HCT116 (cell line): Measurements from ENCODE around the gene ACMSD. TPM values are rescaled to one million over a fixed set of nuclear protein-coding genes. Genes with fewer than 3 reads are reported as not detected.

Source experiments
- ATAC-seq: fragments of 200-7000 bp; cut with Tn5 transposase; 2 replicates; pipeline ENCODE4 v1.9.1; 2020; ENCODE audit warnings: mild to moderate bottlenecking, moderate library complexity
- BruUV-seq: library from RNA; stranded (reverse); fragments of 400-500 nt; replicated peaks from 2 replicates; lab custom pipeline; 2021; lab: Mats Ljungman, UMichigan
- CTCF ChIA-PET: fragments of 300-600 bp; sonication (Branson Sonifier 250); formaldehyde crosslinking; loops from one replicate; lab custom pipeline; 2021; ENCODE audit warnings: antibody characterized with exemption; lab: Charles Lee
- POLR2A ChIA-PET: fragments of 300-600, 350-600 bp; sonication (Branson Sonifier 250); formaldehyde crosslinking; loops from one replicate; lab custom pipeline; 2021; ENCODE audit warnings: antibody characterized with exemption; lab: Charles Lee
- RAD21 ChIA-PET, 2 experiments: fragments of 300-600 bp; sonication (Branson Sonifier 250); formaldehyde crosslinking; loops; one replicate each; lab custom pipeline; 2023; ENCODE audit warnings: low total read pairs in 2 of 2; ENCODE audit not compliant: uncharacterized antibody in 2 of 2, unreplicated experiment in 2 of 2, low non-redundant PET in 1 of 2; lab: Charles Lee
- DNase-seq: peaks from one replicate; pipeline ENCODE4 v3.0.0-alpha.2; 2010; ENCODE audit warnings: low read depth, low spot score
- H2AFZ ChIP-seq: fragments of 200-600 bp; shearing (Covaris generic), sonication (generic); 2 replicates; pipeline ENCODE4 v1.6.1; 2017; ENCODE audit warnings: low read depth, mixed run types, mixed read lengths, antibody characterized with exemption, low read length; ENCODE audit not compliant: poor library complexity, severe bottlenecking
- H3K27ac ChIP-seq: 2 replicates; pipeline ENCODE4 v1.5.1; 2012; ENCODE audit warnings: low read depth, low read length
- H3K27me3 ChIP-seq: fragments of 200-600 bp; sonication (generic); 2 replicates; pipeline ENCODE4 v1.6.1; 2016; ENCODE audit warnings: mixed run types, low read length, mixed read lengths; ENCODE audit not compliant: insufficient read depth
- H3K36me3 ChIP-seq, 2 experiments: fragments of 200-500 bp in 1 of 2; fragments of 200-600 bp in 1 of 2; sonication (Bioruptor generic) in 1 of 2; sonication (generic) in 1 of 2; 2 replicates each; pipeline versions ENCODE4 v1.5.1 to v1.6.1; 2014 to 2016; ENCODE audit warnings: low read length in 2 of 2, inconsistent platforms in 1 of 2, mixed read lengths in 1 of 2, mixed run types in 1 of 2; ENCODE audit not compliant: insufficient read depth in 2 of 2, control insufficient read depth in 1 of 2
- H3K4me1 ChIP-seq, 2 experiments: fragments of 200-600 bp in 1 of 2; sonication (generic) in 1 of 2; 2 replicates each; pipeline versions ENCODE4 v1.5.1 to v1.6.1; 2012 to 2017; ENCODE audit warnings: low read length in 2 of 2, inconsistent platforms in 1 of 2, mild to moderate bottlenecking in 1 of 2, mixed read lengths in 1 of 2, mixed run types in 1 of 2, moderate library complexity in 1 of 2; ENCODE audit not compliant: insufficient read depth in 2 of 2, control insufficient read depth in 1 of 2
- H3K4me2 ChIP-seq: fragments of 200-600 bp; sonication (generic); 2 replicates; pipeline ENCODE4 v1.6.1; 2017; ENCODE audit warnings: mixed run types, low read length, mixed read lengths
- H3K4me3 ChIP-seq, 2 experiments: fragments of 200-600 bp in 1 of 2; sonication (generic) in 1 of 2; replicated peaks in 1 of 2; 2 replicates each; pipeline ENCODE4 v1.5.1; 2011 to 2016; ENCODE audit warnings: low read length in 2 of 2, control low read depth in 1 of 2, low read depth in 1 of 2, mild to moderate bottlenecking in 1 of 2, mixed read lengths in 1 of 2, mixed run types in 1 of 2
- H3K79me2 ChIP-seq: fragments of 200-600 bp; sonication (generic); 2 replicates; pipeline ENCODE4 v1.6.1; 2017; ENCODE audit warnings: mild to moderate bottlenecking, mixed run types, low read length, moderate library complexity, mixed read lengths; ENCODE audit not compliant: insufficient read depth
- H3K9ac ChIP-seq: fragments of 200-600 bp; sonication (generic); 2 replicates; pipeline ENCODE4 v1.6.1; 2016; ENCODE audit warnings: low read length, mixed read lengths
- H3K9me2 ChIP-seq: fragments of 200-600 bp; sonication (generic), shearing (Covaris generic); 2 replicates; pipeline ENCODE4 v1.6.1; 2017; ENCODE audit warnings: mixed run types, mild to moderate bottlenecking, moderate library complexity; ENCODE audit not compliant: insufficient read depth
- H3K9me3 ChIP-seq, 2 experiments: fragments of 200-500 bp in 1 of 2; fragments of 200-600 bp in 1 of 2; sonication (Bioruptor generic) in 1 of 2; sonication (generic) in 1 of 2; 2 replicates each; pipeline ENCODE4 v1.6.1; 2014 to 2017; ENCODE audit warnings: low read length in 2 of 2, mixed read lengths in 2 of 2, inconsistent platforms in 1 of 2, low read depth in 1 of 2, mild to moderate bottlenecking in 1 of 2, mixed run types in 1 of 2, moderate library complexity in 1 of 2; ENCODE audit not compliant: control insufficient read depth in 1 of 2, insufficient read depth in 1 of 2
- H4K20me1 ChIP-seq: fragments of 200-600 bp; sonication (generic), shearing (Covaris generic); 2 replicates; pipeline ENCODE4 v1.6.1; 2017; ENCODE audit warnings: mixed run types, mild to moderate bottlenecking, moderate library complexity; ENCODE audit not compliant: insufficient read depth
- CBX3 ChIP-seq: IDR thresholded peaks from 2 replicates; pipeline ENCODE4 v1.6.1; 2012; ENCODE audit warnings: low read depth
- CEBPB ChIP-seq: IDR thresholded peaks from 2 replicates; pipeline ENCODE4 v1.6.1; 2012; ENCODE audit warnings: low read depth
- EGR1 ChIP-seq: IDR thresholded peaks from 2 replicates; pipeline ENCODE4 v1.6.1; 2012; ENCODE audit warnings: low read depth
- EZH2 ChIP-seq: fragments of 200-600 bp; sonication (generic); IDR thresholded peaks from 2 replicates; pipeline ENCODE4 v1.6.1; 2017; ENCODE audit warnings: antibody characterized with exemption, mixed run types
- EZH2phosphoT487 ChIP-seq: fragments of 200-600 bp; IDR thresholded peaks from 2 replicates; pipeline ENCODE4 v1.6.1; 2018; ENCODE audit warnings: antibody characterized with exemption, borderline replicate concordance
- FOSL1 ChIP-seq: IDR thresholded peaks from 2 replicates; pipeline ENCODE4 v1.6.1; 2012; ENCODE audit warnings: low read depth
- JUND ChIP-seq: IDR thresholded peaks from 2 replicates; pipeline ENCODE4 v1.6.1; 2012
- POLR2A ChIP-seq: IDR thresholded peaks from 2 replicates; pipeline ENCODE4 v1.7.0; 2011; ENCODE audit warnings: borderline replicate concordance; ENCODE audit not compliant: insufficient read depth, insufficient read length; ENCODE audit errors: extremely low read depth
- RAD21 ChIP-seq: IDR thresholded peaks from 2 replicates; pipeline ENCODE4 v1.6.1; 2012; ENCODE audit warnings: low read depth, mild to moderate bottlenecking
- SP1 ChIP-seq: IDR thresholded peaks from 2 replicates; pipeline ENCODE4 v1.6.1; 2012; ENCODE audit warnings: low read depth
- TCF7L2 ChIP-seq: IDR thresholded peaks from 2 replicates; pipeline ENCODE4 v1.7.0; 2011; ENCODE audit warnings: borderline replicate concordance, inconsistent platforms; ENCODE audit not compliant: insufficient read depth, insufficient read length; ENCODE audit errors: extremely low read depth
- intact Hi-C: fragments of 100-400 bp; cut with micrococcal nuclease; formaldehyde crosslinking; loops from 2 replicates; pipeline ENCODE4 v1.10.0; 2022
- total RNA-seq: library from RNA; stranded (reverse); gene quantifications from one replicate; pipeline ENCODE4 v1.2.1, GENCODE V29; 2021; ENCODE audit not compliant: unreplicated experiment
- TF ChIP-seq, protein P1 (sequence below): IDR thresholded peaks from 2 replicates; pipeline ENCODE4 v1.6.1; 2012; ENCODE audit warnings: low read depth
- TF ChIP-seq, protein P2 (sequence below): IDR thresholded peaks from 2 replicates; pipeline ENCODE4 v1.6.1; 2012

ACMSD gene
- total RNA-seq, 1 experiment from 2014 or later = not detected

DNA sequence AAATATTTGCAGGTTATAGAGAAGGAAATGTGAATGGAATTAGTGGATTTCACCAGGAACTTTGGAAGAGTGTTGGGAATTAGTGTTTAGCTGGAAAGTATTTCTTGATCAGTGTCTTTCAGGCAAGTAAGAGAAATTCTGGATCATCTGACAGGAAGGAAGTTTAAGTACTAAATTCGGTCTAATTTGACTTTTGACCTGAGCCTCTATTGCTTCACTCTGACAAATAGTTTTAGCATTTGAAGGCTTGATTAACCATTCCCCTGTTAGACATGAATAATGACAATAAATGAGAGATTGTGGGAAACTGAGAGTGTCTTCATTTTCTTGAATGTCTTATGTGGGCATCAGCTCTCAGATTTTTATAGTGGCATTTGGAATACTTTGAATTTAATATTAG lies 96.2 kb downstream of the ACMSD start (continued):
- TF ChIP-seq, protein P1, sequence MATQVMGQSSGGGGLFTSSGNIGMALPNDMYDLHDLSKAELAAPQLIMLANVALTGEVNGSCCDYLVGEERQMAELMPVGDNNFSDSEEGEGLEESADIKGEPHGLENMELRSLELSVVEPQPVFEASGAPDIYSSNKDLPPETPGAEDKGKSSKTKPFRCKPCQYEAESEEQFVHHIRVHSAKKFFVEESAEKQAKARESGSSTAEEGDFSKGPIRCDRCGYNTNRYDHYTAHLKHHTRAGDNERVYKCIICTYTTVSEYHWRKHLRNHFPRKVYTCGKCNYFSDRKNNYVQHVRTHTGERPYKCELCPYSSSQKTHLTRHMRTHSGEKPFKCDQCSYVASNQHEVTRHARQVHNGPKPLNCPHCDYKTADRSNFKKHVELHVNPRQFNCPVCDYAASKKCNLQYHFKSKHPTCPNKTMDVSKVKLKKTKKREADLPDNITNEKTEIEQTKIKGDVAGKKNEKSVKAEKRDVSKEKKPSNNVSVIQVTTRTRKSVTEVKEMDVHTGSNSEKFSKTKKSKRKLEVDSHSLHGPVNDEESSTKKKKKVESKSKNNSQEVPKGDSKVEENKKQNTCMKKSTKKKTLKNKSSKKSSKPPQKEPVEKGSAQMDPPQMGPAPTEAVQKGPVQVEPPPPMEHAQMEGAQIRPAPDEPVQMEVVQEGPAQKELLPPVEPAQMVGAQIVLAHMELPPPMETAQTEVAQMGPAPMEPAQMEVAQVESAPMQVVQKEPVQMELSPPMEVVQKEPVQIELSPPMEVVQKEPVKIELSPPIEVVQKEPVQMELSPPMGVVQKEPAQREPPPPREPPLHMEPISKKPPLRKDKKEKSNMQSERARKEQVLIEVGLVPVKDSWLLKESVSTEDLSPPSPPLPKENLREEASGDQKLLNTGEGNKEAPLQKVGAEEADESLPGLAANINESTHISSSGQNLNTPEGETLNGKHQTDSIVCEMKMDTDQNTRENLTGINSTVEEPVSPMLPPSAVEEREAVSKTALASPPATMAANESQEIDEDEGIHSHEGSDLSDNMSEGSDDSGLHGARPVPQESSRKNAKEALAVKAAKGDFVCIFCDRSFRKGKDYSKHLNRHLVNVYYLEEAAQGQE = no peak
- TF ChIP-seq JUND = no peak
- TF ChIP-seq FOSL1 = no peak

DNA sequence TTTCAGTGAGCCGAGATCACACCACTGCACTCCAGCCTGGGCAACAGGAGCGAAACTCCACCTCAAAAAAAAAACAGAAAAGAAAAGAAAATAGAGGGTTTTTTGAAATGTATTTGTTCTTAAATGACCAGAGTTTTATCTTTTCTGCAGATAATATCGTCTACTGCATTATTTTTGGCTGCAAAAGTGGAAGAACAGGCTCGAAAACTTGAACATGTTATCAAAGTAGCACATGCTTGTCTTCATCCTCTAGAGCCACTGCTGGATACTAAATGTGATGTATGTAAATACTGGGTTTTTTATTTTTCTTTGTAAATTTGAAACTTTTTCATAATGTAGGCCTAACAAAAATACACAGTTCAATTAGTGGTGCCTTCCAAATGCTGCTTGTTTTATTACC lies 98.3 kb downstream of the ACMSD start:
- H3K4me2 ChIP-seq = no peak overlapping the region
- no peak overlapping the region for H3K4me3 ChIP-seq
- no peak for DNase-seq
- no peaks in the 10 kb centered on the region for H3K9me3 ChIP-seq
- H3K9ac ChIP-seq = no peak overlapping the region
- RAD21 ChIA-PET = no interaction called here
- TF ChIP-seq CBX3 = no peak
- no peak for TF ChIP-seq EZH2
- no peak overlapping the region for H3K27ac ChIP-seq
- no peaks in the 10 kb centered on the region for H3K9me2 ChIP-seq
- no peaks in the 10 kb centered on the region for H3K27me3 ChIP-seq
- H3K4me1 ChIP-seq = no peaks in the 10 kb centered on the region
- CTCF ChIA-PET = no interaction called here
- POLR2A ChIA-PET = no interaction called here
- no peak overlapping the region for H2AFZ ChIP-seq
- no peak for ATAC-seq
- peaks cover 96% of the 10 kb centered on the region for H3K79me2 ChIP-seq
- no TSS peak for BruUV-seq
- peaks cover 43% of the 10 kb centered on the region for H4K20me1 ChIP-seq
- peaks cover 10 to 30% of the 10 kb centered on the region in 2 experiments; a peak in 3 of 4 replicates for H3K36me3 ChIP-seq
- intact Hi-C loops = no loop called here

DNA sequence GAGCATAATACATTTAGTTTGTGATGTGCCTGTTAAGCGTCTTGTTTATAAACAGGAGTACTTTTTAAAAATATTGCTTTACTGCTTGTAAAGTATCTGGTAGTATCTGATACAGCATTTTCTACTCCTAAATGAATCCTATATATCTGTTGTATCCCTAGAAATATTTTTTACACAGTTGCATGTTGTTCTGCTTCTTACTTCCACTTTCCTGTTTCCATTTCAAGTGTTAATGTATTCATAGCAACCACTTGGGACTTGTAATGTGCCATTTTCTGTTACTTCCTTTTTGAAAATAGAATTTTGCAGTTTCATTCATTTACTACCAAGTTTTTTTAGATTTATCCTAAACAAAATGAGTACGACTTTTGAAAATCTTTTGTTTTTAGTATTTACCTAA lies 105.1 kb downstream of the ACMSD start:
- TF ChIP-seq SP1 (no peak), TCF7L2 (no peak), JUND (no peak), RAD21 (no peak), EGR1 (no peak), FOSL1 (no peak), CEBPB (no peak), EZH2phosphoT487 (no peak), POLR2A (no peak)
- TF ChIP-seq, protein P1 = no peak
- TF ChIP-seq, protein P2, sequence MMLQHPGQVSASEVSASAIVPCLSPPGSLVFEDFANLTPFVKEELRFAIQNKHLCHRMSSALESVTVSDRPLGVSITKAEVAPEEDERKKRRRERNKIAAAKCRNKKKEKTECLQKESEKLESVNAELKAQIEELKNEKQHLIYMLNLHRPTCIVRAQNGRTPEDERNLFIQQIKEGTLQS = no peak
- ChIA-PET CTCF (no interaction called here), POLR2A (no interaction called here), RAD21 (no interaction called here)
- H3K9me3 ChIP-seq = no peaks in the 10 kb centered on the region
- no peak overlapping the region for H2AFZ ChIP-seq
- no peak overlapping the region for H3K4me3 ChIP-seq
- H3K27me3 ChIP-seq = no peaks in the 10 kb centered on the region
- intact Hi-C loops = no loop called here
- peaks cover 85% of the 10 kb centered on the region for H3K79me2 ChIP-seq
- H3K27ac ChIP-seq = no peak overlapping the region
- no peak overlapping the region for H3K4me2 ChIP-seq
- no peak overlapping the region for H3K9ac ChIP-seq
- no peaks in the 10 kb centered on the region for H3K9me2 ChIP-seq
- H4K20me1 ChIP-seq = 0 out of 2 replicates have a peak, but pooled peaks cover 10% of the 10 kb centered on the region
- ATAC-seq (no peak), DNase-seq (no peak)
- no TSS peak for BruUV-seq
- no peaks in the 10 kb centered on the region for H3K4me1 ChIP-seq
- peaks cover 24 to 40% of the 10 kb centered on the region in 2 experiments for H3K36me3 ChIP-seq
